Esophagus squamous epithelium (tissue), 4 donors: ENCODE results near the gene C11orf98.

Source experiments
- POLR2A ChIP-seq, 4 donors: fragments of 450-650 bp; IDR thresholded peaks; one replicate each; pipeline ENCODE4 v1.6.1; 2017; ENCODE audit warnings: antibody characterized with exemption in 4 of 4, mild to moderate bottlenecking in 4 of 4, moderate library complexity in 3 of 4
- TF ChIP-seq, protein P1 (sequence below), 6 experiments: fragments of 450-650 bp in 4 of 6; fragments of 200-600 bp in 2 of 6; sonication (generic) in 2 of 6; IDR thresholded peaks; one replicate each; pipeline ENCODE4 v1.5.1; 2016 to 2019; ENCODE audit warnings: antibody characterized with exemption in 6 of 6, mild to moderate bottlenecking in 4 of 6, moderate library complexity in 4 of 6

GRCh38 chr11:62621567-62622470 is 43.2 kb downstream of the C11orf98 start, which contains the start of gene B3GAT3:
- TF ChIP-seq, protein P1, sequence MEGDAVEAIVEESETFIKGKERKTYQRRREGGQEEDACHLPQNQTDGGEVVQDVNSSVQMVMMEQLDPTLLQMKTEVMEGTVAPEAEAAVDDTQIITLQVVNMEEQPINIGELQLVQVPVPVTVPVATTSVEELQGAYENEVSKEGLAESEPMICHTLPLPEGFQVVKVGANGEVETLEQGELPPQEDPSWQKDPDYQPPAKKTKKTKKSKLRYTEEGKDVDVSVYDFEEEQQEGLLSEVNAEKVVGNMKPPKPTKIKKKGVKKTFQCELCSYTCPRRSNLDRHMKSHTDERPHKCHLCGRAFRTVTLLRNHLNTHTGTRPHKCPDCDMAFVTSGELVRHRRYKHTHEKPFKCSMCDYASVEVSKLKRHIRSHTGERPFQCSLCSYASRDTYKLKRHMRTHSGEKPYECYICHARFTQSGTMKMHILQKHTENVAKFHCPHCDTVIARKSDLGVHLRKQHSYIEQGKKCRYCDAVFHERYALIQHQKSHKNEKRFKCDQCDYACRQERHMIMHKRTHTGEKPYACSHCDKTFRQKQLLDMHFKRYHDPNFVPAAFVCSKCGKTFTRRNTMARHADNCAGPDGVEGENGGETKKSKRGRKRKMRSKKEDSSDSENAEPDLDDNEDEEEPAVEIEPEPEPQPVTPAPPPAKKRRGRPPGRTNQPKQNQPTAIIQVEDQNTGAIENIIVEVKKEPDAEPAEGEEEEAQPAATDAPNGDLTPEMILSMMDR (IDR thresholded peaks at IDR 0.05): peak in 2 of 6 experiments; percentile 33 to 45
- TF ChIP-seq POLR2A (IDR thresholded peaks at IDR 0.05): peak in 3 of 4 donors; percentile 44 to 91 (median 80)
